PC-9 (cell line): ENCODE measurements around the gene CUX1. TPM values are rescaled to one million over a fixed set of nuclear protein-coding genes. Genes with fewer than 3 reads are reported as not detected.

Experiments used
- BruUV-seq: library from RNA; stranded (reverse); fragments of 400-500 nt; replicated peaks from 2 replicates; lab custom pipeline; 2021; lab: Mats Ljungman, UMichigan
- CTCF ChIA-PET: fragments of 300-600 bp; sonication (Branson Sonifier 250); formaldehyde crosslinking; loops from one replicate; lab custom pipeline; 2022; ENCODE audit warnings: antibody characterized with exemption; lab: Charles Lee
- POLR2A ChIA-PET: fragments of 300-600 bp; sonication (Branson Sonifier 250); formaldehyde crosslinking; loops from one replicate; lab custom pipeline; 2022; ENCODE audit warnings: antibody characterized with exemption; ENCODE audit not compliant: unreplicated experiment; lab: Charles Lee
- DNase-seq, 2 experiments: peaks; one replicate each; pipeline versions ENCODE4 v3.0.0 to v3.0.0-alpha.2; 2015 to 2022; ENCODE audit warnings: mixed read lengths in 1 of 2
- H2AFZ ChIP-seq: fragments of 200-600 bp; sonication (generic); 2 replicates; pipeline ENCODE4 v1.8.1; 2017; ENCODE audit warnings: antibody characterized with exemption
- H3F3A ChIP-seq: fragments of 200-600 bp; sonication (generic); 2 replicates; pipeline ENCODE4 v1.8.1; 2017; ENCODE audit warnings: antibody characterized with exemption, mild to moderate bottlenecking, low read depth; ENCODE audit not compliant: insufficient read depth
- H3K27ac ChIP-seq: fragments of 200-600 bp; sonication (generic); 2 replicates; pipeline ENCODE4 v1.6.1; 2016; ENCODE audit warnings: mixed run types
- H3K27me3 ChIP-seq: fragments of 200-600 bp; sonication (generic); 2 replicates; pipeline ENCODE4 v1.6.1; 2016; ENCODE audit warnings: low read depth, mixed run types; ENCODE audit not compliant: insufficient read depth
- H3K36me3 ChIP-seq: fragments of 200-600 bp; sonication (generic); 2 replicates; pipeline ENCODE4 v1.6.1; 2016; ENCODE audit warnings: low read depth, mixed run types
- H3K4me1 ChIP-seq: fragments of 200-600 bp; sonication (generic); replicated peaks from 2 replicates; pipeline ENCODE4 v1.6.1; 2016; ENCODE audit warnings: mixed run types; ENCODE audit not compliant: insufficient read depth
- H3K4me2 ChIP-seq: fragments of 200-600 bp; sonication (generic); 2 replicates; pipeline ENCODE4 v1.6.1; 2017; ENCODE audit warnings: mixed run types
- H3K4me3 ChIP-seq: fragments of 200-600 bp; sonication (generic); 2 replicates; pipeline ENCODE4 v1.6.1; 2016; ENCODE audit warnings: mixed run types
- H3K79me2 ChIP-seq: fragments of 200-600 bp; sonication (generic); 2 replicates; pipeline ENCODE4 v1.6.1; 2017; ENCODE audit warnings: low read depth, mixed run types
- H3K9me2 ChIP-seq: fragments of 200-600 bp; sonication (generic); 2 replicates; pipeline ENCODE4 v1.8.1; 2017; ENCODE audit warnings: mild to moderate bottlenecking; ENCODE audit not compliant: insufficient read depth
- H3K9me3 ChIP-seq: fragments of 200-600 bp; sonication (generic); 2 replicates; pipeline ENCODE4 v1.8.1; 2016; ENCODE audit warnings: low read depth; ENCODE audit not compliant: insufficient read depth
- H4K20me1 ChIP-seq: fragments of 200-600 bp; sonication (generic); 2 replicates; pipeline ENCODE4 v1.8.1; 2017; ENCODE audit not compliant: insufficient read depth
- EZH2 ChIP-seq: fragments of 200-600 bp; sonication (generic); IDR thresholded peaks from 2 replicates; pipeline ENCODE4 v1.8.0; 2017; ENCODE audit warnings: antibody characterized with exemption, low read depth
- intact Hi-C: fragments of 100-400 bp; cut with micrococcal nuclease; formaldehyde crosslinking; loops from one replicate; pipeline ENCODE4 v1.10.0; 2022; ENCODE audit not compliant: unreplicated experiment
- total RNA-seq: library from RNA; stranded (reverse); gene quantifications from 2 replicates; pipeline ENCODE4 v1.2.3, GENCODE V29; 2021
- TF ChIP-seq, protein P1 (sequence below): fragments of 200-600 bp; sonication (generic); conservative IDR thresholded peaks from 2 replicates; pipeline ENCODE4 v1.6.1; 2017; ENCODE audit warnings: mixed run types, antibody characterized with exemption, mild to moderate bottlenecking, moderate library complexity

Gene CUX1
- total RNA-seq, 1 experiment from 2014 or later, result 83.3 TPM

GRCh38 chr7:102253066-102253972 is 435.9 kb downstream of the CUX1 start:
- intact Hi-C loops, result no loop called here
- H3K4me1 ChIP-seq, result no peaks in the 10 kb centered on the region
- CTCF ChIA-PET, result interaction anchor here (0.6 kb wide), 1 partner anchor 710 kb away, joined by 4 read pairs; no protein-coding TSS in a partner anchor

GRCh38 chr7:102253973-102254370 is 436.5 kb downstream of the CUX1 start:
- no peak overlapping the region for H3K4me3 ChIP-seq
- H3K9me2 ChIP-seq, result no peaks in the 10 kb centered on the region
- no peaks in the 10 kb centered on the region for H3K4me1 ChIP-seq
- ChIA-PET POLR2A (no interaction called here), CTCF (interaction anchor here (0.6 kb wide), 1 partner anchor 711 kb away, joined by 4 read pairs; no protein-coding TSS in a partner anchor)
- intact Hi-C loops, result no loop called here
- H3F3A ChIP-seq, result peaks cover 6% of the 10 kb centered on the region; the same call in 1 of the 2 replicates
- H3K27me3 ChIP-seq, result no peaks in the 10 kb centered on the region
- no peak overlapping the region for H3K27ac ChIP-seq
- H3K9me3 ChIP-seq, result no peaks in the 10 kb centered on the region
- no peak overlapping the region for H3K4me2 ChIP-seq
- no peaks in the 10 kb centered on the region for H3K36me3 ChIP-seq
- BruUV-seq, result no TSS peak
- DNase-seq, result no peak
- TF ChIP-seq, protein P1, sequence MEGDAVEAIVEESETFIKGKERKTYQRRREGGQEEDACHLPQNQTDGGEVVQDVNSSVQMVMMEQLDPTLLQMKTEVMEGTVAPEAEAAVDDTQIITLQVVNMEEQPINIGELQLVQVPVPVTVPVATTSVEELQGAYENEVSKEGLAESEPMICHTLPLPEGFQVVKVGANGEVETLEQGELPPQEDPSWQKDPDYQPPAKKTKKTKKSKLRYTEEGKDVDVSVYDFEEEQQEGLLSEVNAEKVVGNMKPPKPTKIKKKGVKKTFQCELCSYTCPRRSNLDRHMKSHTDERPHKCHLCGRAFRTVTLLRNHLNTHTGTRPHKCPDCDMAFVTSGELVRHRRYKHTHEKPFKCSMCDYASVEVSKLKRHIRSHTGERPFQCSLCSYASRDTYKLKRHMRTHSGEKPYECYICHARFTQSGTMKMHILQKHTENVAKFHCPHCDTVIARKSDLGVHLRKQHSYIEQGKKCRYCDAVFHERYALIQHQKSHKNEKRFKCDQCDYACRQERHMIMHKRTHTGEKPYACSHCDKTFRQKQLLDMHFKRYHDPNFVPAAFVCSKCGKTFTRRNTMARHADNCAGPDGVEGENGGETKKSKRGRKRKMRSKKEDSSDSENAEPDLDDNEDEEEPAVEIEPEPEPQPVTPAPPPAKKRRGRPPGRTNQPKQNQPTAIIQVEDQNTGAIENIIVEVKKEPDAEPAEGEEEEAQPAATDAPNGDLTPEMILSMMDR, result no peak
- no peak for TF ChIP-seq EZH2
- H2AFZ ChIP-seq, result no peak overlapping the region
- no peaks in the 10 kb centered on the region for H3K79me2 ChIP-seq
- H4K20me1 ChIP-seq, result no peaks in the 10 kb centered on the region; the same call in 1 of the 2 replicates

More at GRCh38 chr7:102253066-102253972, 435.9 kb downstream of the CUX1 start:
- H3K9me2 ChIP-seq, result no peaks in the 10 kb centered on the region
- POLR2A ChIA-PET, result no interaction called here
- no TSS peak for BruUV-seq
- DNase-seq, result no peak
- peaks cover 6% of the 10 kb centered on the region; the same call in 1 of the 2 replicates for H3F3A ChIP-seq
- TF ChIP-seq, protein P1, result no peak
- TF ChIP-seq EZH2, result no peak
- H3K4me2 ChIP-seq, result no peak overlapping the region
- no peak overlapping the region for H3K4me3 ChIP-seq
- H4K20me1 ChIP-seq, result no peaks in the 10 kb centered on the region; the same call in 1 of the 2 replicates
- H3K27ac ChIP-seq, result no peak overlapping the region
- H2AFZ ChIP-seq, result no peak overlapping the region
- H3K9me3 ChIP-seq, result no peaks in the 10 kb centered on the region
- H3K79me2 ChIP-seq, result no peaks in the 10 kb centered on the region
- H3K36me3 ChIP-seq, result no peaks in the 10 kb centered on the region
- H3K27me3 ChIP-seq, result no peaks in the 10 kb centered on the region

- H3K4me1 ChIP-seq, result no peaks in the 10 kb centered on the region
- no peak for DNase-seq
- no peak overlapping the region for H3K4me3 ChIP-seq
- H3K27me3 ChIP-seq, result no peaks in the 10 kb centered on the region
- H4K20me1 ChIP-seq, result no peaks in the 10 kb centered on the region; the same call in 1 of the 2 replicates
- ChIA-PET POLR2A (no interaction called here), CTCF (no interaction called here)
- H3K36me3 ChIP-seq, result no peaks in the 10 kb centered on the region
- no peaks in the 10 kb centered on the region for H3K9me3 ChIP-seq
- no TSS peak for BruUV-seq
- no peak overlapping the region for H2AFZ ChIP-seq
- H3K9me2 ChIP-seq, result no peaks in the 10 kb centered on the region
- H3K79me2 ChIP-seq, result no peaks in the 10 kb centered on the region
- no peak overlapping the region for H3K4me2 ChIP-seq
- H3F3A ChIP-seq, result peaks cover 4% of the 10 kb centered on the region; the same call in 1 of the 2 replicates
- H3K27ac ChIP-seq, result no peak overlapping the region
- TF ChIP-seq, protein P1, result no peak
- no peak for TF ChIP-seq EZH2
- intact Hi-C loops, result no loop called here
These were observed 437.1 kb downstream of the CUX1 start for GRCh38 chr7:102254521-102254920.
